GM23338 (cell line): ENCODE results near the gene CABCOCO1. TPM values are rescaled to one million over a fixed set of nuclear protein-coding genes. Genes with fewer than 3 reads are reported as not detected.

Source experiments
- ATAC-seq: fragments of 200-7000 bp; cut with Tn5 transposase; 3 replicates; pipeline ENCODE4 v1.9.1; 2020
- DNase-seq: peaks from one replicate; pipeline ENCODE4 v3.0.0-alpha.2; 2015; ENCODE audit warnings: low spot score
- H2AFZ ChIP-seq: fragments of 200-600 bp; sonication (generic); 2 replicates; pipeline ENCODE4 v1.8.0; 2016; ENCODE audit warnings: antibody characterized with exemption, mild to moderate bottlenecking, moderate library complexity
- H3F3A ChIP-seq: fragments of 200-600 bp; sonication (generic); replicated peaks from 2 replicates; pipeline ENCODE4 v1.8.0; 2017; ENCODE audit warnings: antibody characterized with exemption, mixed run types, low read depth
- H3K27ac ChIP-seq: fragments of 200-600 bp; sonication (generic); 2 replicates; pipeline ENCODE4 v1.6.1; 2016; ENCODE audit warnings: low read depth
- H3K27me3 ChIP-seq: fragments of 200-600 bp; sonication (generic); 2 replicates; pipeline ENCODE4 v1.8.0; 2016; ENCODE audit warnings: mild to moderate bottlenecking, mixed run types, moderate library complexity; ENCODE audit not compliant: insufficient read depth
- H3K36me3 ChIP-seq: fragments of 200-600 bp; sonication (generic); 2 replicates; pipeline ENCODE4 v1.8.0; 2016; ENCODE audit warnings: mild to moderate bottlenecking; ENCODE audit not compliant: insufficient read depth
- H3K4me1 ChIP-seq: fragments of 200-600 bp; sonication (generic); 2 replicates; pipeline ENCODE4 v1.8.0; 2016; ENCODE audit warnings: mild to moderate bottlenecking, moderate library complexity; ENCODE audit not compliant: insufficient read depth
- H3K4me2 ChIP-seq: fragments of 200-600 bp; sonication (generic); 2 replicates; pipeline ENCODE4 v1.7.1; 2017; ENCODE audit warnings: mixed run types
- H3K4me3 ChIP-seq: fragments of 200-600 bp; sonication (generic); 2 replicates; pipeline ENCODE4 v1.6.1; 2016; ENCODE audit warnings: mixed run types
- H3K79me2 ChIP-seq: fragments of 200-600 bp; sonication (generic); replicated peaks from 2 replicates; pipeline ENCODE4 v1.8.0; 2017; ENCODE audit warnings: mild to moderate bottlenecking; ENCODE audit not compliant: insufficient read depth
- H3K9me2 ChIP-seq: fragments of 200-600 bp; sonication (generic); 2 replicates; pipeline ENCODE4 v1.8.0; 2017; ENCODE audit not compliant: insufficient read depth
- H4K20me1 ChIP-seq: fragments of 200-600 bp; sonication (generic); replicated peaks from 2 replicates; pipeline ENCODE4 v1.8.0; 2017; ENCODE audit warnings: mild to moderate bottlenecking; ENCODE audit not compliant: insufficient read depth
- H3K27ac Mint-ChIP-seq: 2 replicates; pipeline ENCODE4 v1.8.0; 2020; ENCODE audit warnings: inconsistent platforms, mild to moderate bottlenecking, moderate library complexity, mixed read lengths
- H3K27me3 Mint-ChIP-seq: 3 replicates; pipeline ENCODE4 v1.8.0; 2022; ENCODE audit warnings: low read depth, mild to moderate bottlenecking, moderate library complexity, mixed read lengths, inconsistent platforms; ENCODE audit not compliant: insufficient read depth, poor library complexity
- H3K36me3 Mint-ChIP-seq: 3 replicates; pipeline ENCODE4 v1.8.0; 2021; ENCODE audit warnings: low read depth, mild to moderate bottlenecking, inconsistent platforms, moderate library complexity, mixed read lengths
- H3K4me1 Mint-ChIP-seq: 3 replicates; pipeline ENCODE4 v1.8.0; 2020; ENCODE audit warnings: mild to moderate bottlenecking, inconsistent platforms, mixed read lengths
- H3K4me3 Mint-ChIP-seq: 3 replicates; pipeline ENCODE4 v1.8.0; 2021; ENCODE audit warnings: moderate library complexity, mild to moderate bottlenecking, inconsistent platforms, mixed read lengths
- H3K9me3 Mint-ChIP-seq: 3 replicates; pipeline ENCODE4 v1.8.0; 2020; ENCODE audit warnings: moderate library complexity, mild to moderate bottlenecking, inconsistent platforms, mixed read lengths
- CREB1 ChIP-seq: fragments of 250-450 bp; sonication (Bioruptor Pico); IDR thresholded peaks from 2 replicates; pipeline ENCODE4 v1.5.0; 2020; ENCODE audit warnings: low read depth, mild to moderate bottlenecking, moderate library complexity
- CTCF ChIP-seq, 2 experiments: fragments of 200-600 bp in 1 of 2; sonication (generic) in 1 of 2; conservative IDR thresholded peaks; 2 replicates each; pipeline versions ENCODE4 v1.5.1 to v1.6.1; 2016 to 2017; ENCODE audit warnings: antibody characterized with exemption in 2 of 2, low read depth in 2 of 2, mild to moderate bottlenecking in 2 of 2, moderate library complexity in 1 of 2
- EZH2phosphoT487 ChIP-seq: fragments of 200-600 bp; sonication (generic); IDR thresholded peaks from one replicate; pipeline ENCODE4 v1.8.1; 2018; ENCODE audit warnings: antibody characterized with exemption; ENCODE audit not compliant: unreplicated experiment
- JUNB ChIP-seq: IDR thresholded peaks from one replicate; pipeline ENCODE4 v1.6.1; 2016; ENCODE audit warnings: antibody characterized with exemption; ENCODE audit not compliant: unreplicated experiment
- NANOG ChIP-seq: IDR thresholded peaks from 2 replicates; pipeline ENCODE4 v1.6.1; 2016; ENCODE audit warnings: antibody characterized with exemption, borderline replicate concordance
- POLR2AphosphoS5 ChIP-seq: IDR thresholded peaks from 2 replicates; pipeline ENCODE4 v1.6.1; 2016; ENCODE audit warnings: antibody characterized with exemption, low read depth
- REST ChIP-seq: IDR thresholded peaks from one replicate; pipeline ENCODE4 v1.6.1; 2018; ENCODE audit warnings: antibody characterized with exemption; ENCODE audit not compliant: unreplicated experiment
- STAT1 ChIP-seq: IDR thresholded peaks from one replicate; pipeline ENCODE4 v1.6.1; 2016; ENCODE audit warnings: antibody characterized with exemption; ENCODE audit not compliant: unreplicated experiment
- ZNF114 ChIP-seq: fragments of 250-450 bp; sonication (Bioruptor Pico); IDR thresholded peaks from 2 replicates; pipeline ENCODE4 v1.5.0; 2020; ENCODE audit warnings: mild to moderate bottlenecking, moderate library complexity
- ZNF331 ChIP-seq: fragments of 250-450 bp; sonication (Bioruptor Pico); IDR thresholded peaks from 2 replicates; pipeline ENCODE4 v1.5.0; 2020; ENCODE audit warnings: low read depth, mild to moderate bottlenecking, moderate library complexity
- ZNF462 ChIP-seq: fragments of 250-450 bp; sonication (Bioruptor Pico); IDR thresholded peaks from 2 replicates; pipeline ENCODE4 v1.5.0; 2020; ENCODE audit warnings: mild to moderate bottlenecking, moderate library complexity
- polyA plus RNA-seq: library from polyadenylated mRNA; unstranded; fragments of >200 nt; fragmentation: Nextera tagmentation; extraction: Ambion mirVana; gene quantifications from 2 replicates; pipeline ENCODE4 v1.2.1, GENCODE V29; 2016
- total RNA-seq: library from RNA; depleted of rRNA; stranded (reverse); fragments of >200 nt; shearing (Covaris generic); gene quantifications from 2 replicates; pipeline ENCODE4 v1.2.3, GENCODE V29; 2014

The CABCOCO1 gene
- total and polyA plus RNA-seq, 2 experiments from 2014 or later: not detected

- Mint-ChIP-seq H3K4me3 (no peak overlapping the region), H3K9me3 (no peaks in the 10 kb centered on the region), H3K4me1 (no peaks in the 10 kb centered on the region), H3K27ac (no peak overlapping the region), H3K36me3 (no peaks in the 10 kb centered on the region), H3K27me3 (peaks cover 5% of the 10 kb centered on the region)
- Histone ChIP-seq H3K4me1 (no peaks in the 10 kb centered on the region), H3K79me2 (no peaks in the 10 kb centered on the region), H3K36me3 (no peaks in the 10 kb centered on the region), H3K27ac (no peak overlapping the region), H2AFZ (no peak overlapping the region), H3K9me2 (no peaks in the 10 kb centered on the region), H3K4me3 (no peak overlapping the region), H3K4me2 (no peak overlapping the region), H3F3A (no peaks in the 10 kb centered on the region), H3K27me3 (no peaks in the 10 kb centered on the region), H4K20me1 (no peaks in the 10 kb centered on the region)
- TF ChIP-seq CREB1 (CRISPR knock-in tag): no peak
- no peak for TF ChIP-seq POLR2AphosphoS5
- TF ChIP-seq STAT1: no peak
- TF ChIP-seq ZNF114 (CRISPR knock-in tag): no peak
- ATAC-seq: no peak
- DNase-seq: no peak
Observed at GRCh38 chr10:61814160-61814559, 151.4 kb downstream of the CABCOCO1 start.

- no peaks in the 10 kb centered on the region for H3K9me3 Mint-ChIP-seq
- no peak overlapping the region for H3K27ac Mint-ChIP-seq
- H3K4me3 ChIP-seq: no peak overlapping the region
- DNase-seq: peak; percentile 6
- H3K9me2 ChIP-seq: no peaks in the 10 kb centered on the region
- H3F3A ChIP-seq: no peaks in the 10 kb centered on the region
- no peaks in the 10 kb centered on the region for H3K4me1 Mint-ChIP-seq
- H3K79me2 ChIP-seq: no peaks in the 10 kb centered on the region
- H4K20me1 ChIP-seq: no peaks in the 10 kb centered on the region
- H2AFZ ChIP-seq: no peak overlapping the region
- no peaks in the 10 kb centered on the region for H3K36me3 Mint-ChIP-seq
- TF ChIP-seq CREB1 (CRISPR knock-in tag) (no peak), REST (no peak), CTCF (conservative IDR thresholded peaks at IDR 0.05; ENCODE audit: low read depth in 2 of 2) (no peak), JUNB (no peak), EZH2phosphoT487 (no peak), ZNF331 (no peak), ZNF462 (CRISPR knock-in tag) (no peak), NANOG (no peak), ZNF114 (CRISPR knock-in tag) (no peak)
- H3K4me2 ChIP-seq: no peak overlapping the region
- H3K4me3 Mint-ChIP-seq: no peak overlapping the region
- no peak for ATAC-seq
- no peak overlapping the region for H3K27ac ChIP-seq
- no peaks in the 10 kb centered on the region for H3K27me3 ChIP-seq
- peaks cover 5% of the 10 kb centered on the region for H3K27me3 Mint-ChIP-seq
- no peaks in the 10 kb centered on the region for H3K36me3 ChIP-seq
- no peaks in the 10 kb centered on the region for H3K4me1 ChIP-seq
Observed at GRCh38 chr10:61815496-61815895, 152.8 kb downstream of the CABCOCO1 start.
